Panc1 (cell line): ENCODE data around the gene HSFX3. TPM values are rescaled to one million over a fixed set of nuclear protein-coding genes. Genes with fewer than 3 reads are reported as not detected.
"Not testable (repeated sequence)": the region's sequence is repeated elsewhere in the genome, so short reads cannot be mapped to it uniquely, and the experiment has no call there.

ENCODE experiments used
- ATAC-seq: fragments of 200-7000 bp; cut with Tn5 transposase; 2 replicates; pipeline ENCODE4 v1.9.1; 2020; ENCODE audit warnings: mild to moderate bottlenecking, moderate library complexity
- BruUV-seq: library from RNA; stranded (reverse); fragments of 400-500 nt; replicated peaks from 2 replicates; lab custom pipeline; 2021; lab: Mats Ljungman, UMichigan
- CTCF ChIA-PET: fragments of 300-600 bp; sonication (Branson Sonifier 250); formaldehyde crosslinking; loops from one replicate; lab custom pipeline; 2022; ENCODE audit warnings: antibody characterized with exemption; lab: Charles Lee
- POLR2A ChIA-PET: fragments of 300-600 bp; sonication (Branson Sonifier 250); formaldehyde crosslinking; loops from one replicate; lab custom pipeline; 2022; ENCODE audit warnings: antibody characterized with exemption; lab: Charles Lee
- DNase-seq: peaks from one replicate; pipeline ENCODE4 v3.0.0-alpha.2; 2010; ENCODE audit warnings: low read depth, low spot score
- H3K27ac ChIP-seq: 2 replicates; pipeline ENCODE4 v1.5.1; 2011; ENCODE audit warnings: mild to moderate bottlenecking, low read length, inconsistent platforms
- H3K27me3 ChIP-seq: fragments of 200-500 bp; sonication (Bioruptor generic); 2 replicates; pipeline ENCODE4 v1.6.0; 2014; ENCODE audit warnings: low read length, inconsistent platforms; ENCODE audit not compliant: control insufficient read depth, insufficient read depth
- H3K36me3 ChIP-seq: fragments of 200-500 bp; sonication (Bioruptor generic); 2 replicates; pipeline ENCODE4 v1.5.1; 2014; ENCODE audit warnings: inconsistent platforms, mild to moderate bottlenecking, low read length, moderate library complexity; ENCODE audit not compliant: control insufficient read depth, insufficient read depth
- H3K4me1 ChIP-seq: 2 replicates; pipeline ENCODE4 v1.5.1; 2011; ENCODE audit warnings: inconsistent platforms, mild to moderate bottlenecking, low read length, moderate library complexity; ENCODE audit not compliant: control insufficient read depth, insufficient read depth
- H3K4me3 ChIP-seq, 2 experiments: 2 replicates each; pipeline ENCODE4 v1.5.1; 2011 to 2012; ENCODE audit warnings: low read depth in 2 of 2, low read length in 2 of 2, mild to moderate bottlenecking in 2 of 2, inconsistent platforms in 1 of 2, moderate library complexity in 1 of 2
- H3K9me3 ChIP-seq: fragments of 200-500 bp; sonication (Bioruptor generic); 2 replicates; pipeline ENCODE4 v1.5.1; 2014; ENCODE audit warnings: low read depth, mild to moderate bottlenecking, inconsistent platforms, low read length, moderate library complexity; ENCODE audit not compliant: control insufficient read depth, insufficient read depth
- POLR2AphosphoS5 ChIP-seq: IDR thresholded peaks from 2 replicates; pipeline ENCODE4 v1.6.1; 2012; ENCODE audit warnings: mild to moderate bottlenecking, low read depth, low read length, moderate library complexity
- SIN3A ChIP-seq: IDR thresholded peaks from 2 replicates; pipeline ENCODE4 v1.6.1; 2012; ENCODE audit warnings: low read depth, mild to moderate bottlenecking, low read length, moderate library complexity, borderline replicate concordance; ENCODE audit not compliant: insufficient read depth
- TCF7L2 ChIP-seq: IDR thresholded peaks from 2 replicates; pipeline ENCODE4 v1.6.1; 2011; ENCODE audit warnings: mild to moderate bottlenecking, low read depth, low read length, inconsistent platforms
- in situ Hi-C: cut with HindIII; loops from 2 replicates; pipeline ENCODE4 v1.10.0; 2016; ENCODE audit warnings: low sequenced_read_pairs, low pct_unique_long_range_greater_than_20kb
- intact Hi-C: fragments of 100-400 bp; cut with micrococcal nuclease; formaldehyde crosslinking; loops from one replicate; pipeline ENCODE4 v1.10.0; 2022; ENCODE audit not compliant: unreplicated experiment
- total RNA-seq: library from RNA; stranded (reverse); gene quantifications from one replicate; pipeline ENCODE4 v1.2.1, GENCODE V29; 2021; ENCODE audit not compliant: unreplicated experiment
- TF ChIP-seq, protein P1 (sequence below): fragments of 450-650 bp; IDR thresholded peaks from 2 replicates; pipeline ENCODE4 v1.5.1; 2017; ENCODE audit warnings: mild to moderate bottlenecking

HSFX3 gene
- total RNA-seq, 1 experiment from 2014 or later = not detected

DNA sequence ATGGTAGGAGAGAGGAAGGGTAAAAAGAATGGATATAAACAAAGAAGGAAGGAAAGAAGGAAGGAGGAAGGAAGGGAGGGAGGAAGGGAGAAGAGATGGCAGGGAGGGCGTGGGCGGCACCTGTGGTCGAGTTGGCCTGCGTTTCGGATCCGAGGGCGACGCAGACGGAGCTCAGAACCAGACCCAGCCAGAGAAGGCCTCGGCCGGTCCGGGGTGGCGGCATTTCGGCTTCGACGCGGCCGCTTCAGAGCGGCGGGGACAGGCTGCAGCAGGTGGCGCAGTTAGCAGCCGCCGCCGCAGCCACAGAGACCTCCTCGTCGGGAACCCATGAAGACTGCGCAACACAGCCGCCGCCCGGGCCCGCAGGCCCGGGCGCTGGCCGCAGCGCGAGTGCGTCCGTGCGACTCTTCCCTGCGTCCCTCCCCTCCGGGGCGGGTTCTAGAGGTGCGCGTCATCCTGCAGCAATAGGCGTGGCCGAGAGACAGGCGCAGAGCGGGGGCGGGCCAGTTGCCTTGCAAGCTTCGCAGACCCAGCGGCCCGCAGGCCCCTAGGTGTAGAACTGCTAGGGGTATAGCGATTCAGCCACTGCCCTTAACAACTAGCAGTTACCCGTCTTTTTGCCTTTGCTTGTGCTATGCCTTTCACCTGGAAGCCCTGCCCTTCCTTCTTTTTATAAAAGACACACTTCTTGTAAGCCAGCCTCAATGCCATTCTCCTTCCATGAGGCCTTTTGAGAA lies 44.6 kb downstream of the HSFX3 start, which contains the start of gene IDS:
IDS (minus strand) TSS at position 392 of the 737 bp plus-strand sequence; CDS start at position 223, 169 bp downstream.
- Histone ChIP-seq H3K4me1 (peaks cover 7% of the 10 kb centered on the region; the same call in 1 of the 2 replicates), H3K27me3 (no peaks in the 10 kb centered on the region), H3K4me3 (peak within 1 kb of the TSS; percentile 61 to 90), H3K9me3 (no peaks in the 10 kb centered on the region), H3K27ac (peak within 1 kb of the TSS; percentile 74), H3K36me3 (no peaks in the 10 kb centered on the region)
- in situ Hi-C loops = loop anchor here (25.0 kb wide), 1 partner anchor 1132 kb away; no protein-coding TSS in a partner anchor
- intact Hi-C loops = no loop called here
- CTCF ChIA-PET = no interaction called here
- DNase-seq (no peak), ATAC-seq (peak; percentile 99)
- POLR2A ChIA-PET = no interaction called here
- no TSS peak for BruUV-seq
- TF ChIP-seq POLR2AphosphoS5 = peak; percentile 94
- TF ChIP-seq TCF7L2 = no peak
- peak; percentile 70; the same call in 1 of the 2 replicates for TF ChIP-seq SIN3A

DNA sequence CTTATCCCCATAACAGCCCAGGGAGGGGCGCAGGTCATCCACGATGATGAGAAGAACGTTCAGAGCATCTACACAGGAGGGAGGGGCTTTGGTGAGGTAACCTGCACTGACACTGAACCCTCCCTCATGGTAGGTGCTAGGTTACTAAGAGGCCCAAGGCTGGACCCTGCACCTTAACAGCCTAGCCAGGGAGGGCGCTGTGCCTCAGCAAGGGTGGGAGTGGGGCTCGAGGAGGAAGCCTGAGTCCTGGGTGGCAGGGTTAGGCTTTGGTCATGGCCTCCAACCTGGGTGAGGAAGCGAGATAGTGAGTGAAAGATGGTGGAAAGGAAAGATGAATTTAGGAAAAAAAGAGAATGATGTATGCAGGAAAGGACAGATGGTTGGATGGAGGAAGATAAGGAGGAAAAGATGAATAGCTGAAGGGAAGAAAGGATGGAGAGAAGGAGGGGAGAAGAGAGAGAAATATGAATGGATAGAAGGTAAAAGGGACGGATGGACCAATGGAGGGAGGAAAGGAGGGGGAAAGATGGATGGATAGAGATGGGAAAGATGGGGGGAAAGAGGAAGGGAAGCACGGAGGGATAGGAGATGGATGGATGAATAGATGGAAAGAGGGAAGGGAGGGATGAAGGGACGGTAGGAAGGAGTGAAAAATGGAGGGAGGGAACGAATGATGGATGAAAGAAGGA lies 45.4 kb downstream of the HSFX3 start:
- BruUV-seq = TSS peak; percentile 64
- no peak for DNase-seq
- intact Hi-C loops (no loop called here), in situ Hi-C loops (loop anchor here (25.0 kb wide), 1 partner anchor 1133 kb away; no protein-coding TSS in a partner anchor)
- CTCF ChIA-PET = no interaction called here
- Histone ChIP-seq H3K9me3 (no peaks in the 10 kb centered on the region), H3K27me3 (no peaks in the 10 kb centered on the region), H3K4me1 (peaks cover 7% of the 10 kb centered on the region; the same call in 1 of the 2 replicates), H3K4me3 (peak overlapping the region; percentile 61 to 90), H3K27ac (peak overlapping the region; percentile 74), H3K36me3 (no peaks in the 10 kb centered on the region)
- ATAC-seq = peak; percentile 24; the same call in 1 of the 2 replicates
- no peak for TF ChIP-seq POLR2AphosphoS5
- TF ChIP-seq, protein P1, sequence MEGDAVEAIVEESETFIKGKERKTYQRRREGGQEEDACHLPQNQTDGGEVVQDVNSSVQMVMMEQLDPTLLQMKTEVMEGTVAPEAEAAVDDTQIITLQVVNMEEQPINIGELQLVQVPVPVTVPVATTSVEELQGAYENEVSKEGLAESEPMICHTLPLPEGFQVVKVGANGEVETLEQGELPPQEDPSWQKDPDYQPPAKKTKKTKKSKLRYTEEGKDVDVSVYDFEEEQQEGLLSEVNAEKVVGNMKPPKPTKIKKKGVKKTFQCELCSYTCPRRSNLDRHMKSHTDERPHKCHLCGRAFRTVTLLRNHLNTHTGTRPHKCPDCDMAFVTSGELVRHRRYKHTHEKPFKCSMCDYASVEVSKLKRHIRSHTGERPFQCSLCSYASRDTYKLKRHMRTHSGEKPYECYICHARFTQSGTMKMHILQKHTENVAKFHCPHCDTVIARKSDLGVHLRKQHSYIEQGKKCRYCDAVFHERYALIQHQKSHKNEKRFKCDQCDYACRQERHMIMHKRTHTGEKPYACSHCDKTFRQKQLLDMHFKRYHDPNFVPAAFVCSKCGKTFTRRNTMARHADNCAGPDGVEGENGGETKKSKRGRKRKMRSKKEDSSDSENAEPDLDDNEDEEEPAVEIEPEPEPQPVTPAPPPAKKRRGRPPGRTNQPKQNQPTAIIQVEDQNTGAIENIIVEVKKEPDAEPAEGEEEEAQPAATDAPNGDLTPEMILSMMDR = peak; percentile 57
- POLR2A ChIA-PET = interaction anchor here (0.7 kb wide), 1 partner anchor 1239 kb away, joined by 3 read pairs; no protein-coding TSS in a partner anchor

DNA sequence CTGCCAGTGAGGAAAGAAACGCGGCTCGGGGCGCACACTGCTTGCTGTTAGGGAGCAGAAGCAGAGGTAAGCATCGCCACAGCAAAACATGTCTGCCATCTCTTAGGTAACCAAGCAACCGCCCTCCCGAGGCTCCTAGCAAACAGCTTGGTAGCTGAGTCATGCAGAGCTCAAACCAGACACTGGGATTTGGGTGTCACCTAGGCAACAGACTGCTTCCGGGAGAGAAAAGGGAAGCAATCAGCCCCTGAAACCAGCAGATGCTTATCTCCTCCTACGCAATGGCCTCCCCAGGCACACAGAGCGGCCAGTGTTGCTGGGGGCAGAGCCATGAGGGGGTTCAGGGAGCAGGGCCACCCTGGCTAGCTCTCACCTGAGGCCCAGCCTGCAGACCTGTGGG lies 46.3 kb downstream of the HSFX3 start:
- intact Hi-C loops, H3K4me1 ChIP-seq, H3K36me3 ChIP-seq, H3K9me3 ChIP-seq, H3K27me3 ChIP-seq, BruUV-seq, DNase-seq, CTCF ChIA-PET, H3K27ac ChIP-seq: not testable (repeated sequence)
- ATAC-seq = peak; percentile 20; the same call in 1 of the 2 replicates
- peak overlapping the region in 1 of 2 experiments; percentile 90; a peak in 3 of 4 replicates for H3K4me3 ChIP-seq
- POLR2A ChIA-PET = interaction anchor here (0.7 kb wide), 1 partner anchor 1238 kb away, joined by 3 read pairs; no protein-coding TSS in a partner anchor
- in situ Hi-C loops = loop anchor here (25.0 kb wide), 1 partner anchor 1134 kb away; no protein-coding TSS in a partner anchor

DNA sequence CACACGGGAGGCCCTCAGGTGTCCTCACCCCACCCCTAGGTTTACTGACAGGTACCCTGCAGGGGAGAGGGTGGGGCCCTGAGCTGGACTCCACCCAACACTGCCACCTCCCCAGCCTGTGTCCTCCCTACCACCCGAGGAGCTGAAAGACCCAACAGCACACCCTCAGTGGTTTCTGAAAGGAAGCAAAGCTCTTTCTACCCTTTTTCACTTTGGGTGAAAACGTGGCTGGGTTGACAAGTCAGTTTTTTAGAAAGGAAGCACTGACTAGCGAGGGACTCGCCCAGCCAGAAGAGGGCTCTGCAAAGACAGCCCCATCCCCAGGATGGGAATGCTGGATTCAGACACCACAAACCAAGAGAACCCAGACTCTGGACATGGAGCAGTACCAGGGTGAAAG lies 46.8 kb downstream of the HSFX3 start:
- CTCF ChIA-PET, H3K4me3 ChIP-seq, H3K27me3 ChIP-seq, ATAC-seq, H3K27ac ChIP-seq, intact Hi-C loops, POLR2A ChIA-PET, H3K4me1 ChIP-seq, H3K36me3 ChIP-seq, BruUV-seq, H3K9me3 ChIP-seq, DNase-seq: not testable (repeated sequence)
- in situ Hi-C loops = loop anchor here (25.0 kb wide), 1 partner anchor 1134 kb away; no protein-coding TSS in a partner anchor
